ENCODE results near the gene VAV3. TPM values are rescaled to one million over a fixed set of nuclear protein-coding genes. Genes with fewer than 3 reads are reported as not detected.

VAV3 gene
- total RNA-seq, 2 experiments from 2014 or later, result 5.3 to 6.2 TPM

- ChIA-PET POLR2A (no interaction called here), CTCF (no interaction called here)
- Mint-ChIP-seq H3K36me3 (ENCODE audit: low read depth) (peaks cover 17% of the 10 kb centered on the region), H3K4me3 (no peak overlapping the region), H3K27me3 (no peaks in the 10 kb centered on the region), H3K27ac (no peak overlapping the region), H3K4me1 (ENCODE audit: low read depth) (no peaks in the 10 kb centered on the region), H3K9me3 (no peaks in the 10 kb centered on the region)
- ATAC-seq, result no peak
- intact Hi-C loops (cut with micrococcal nuclease), result no loop called here
- DNase-seq, result no peak
- no peak for TF ChIP-seq CTCF (IDR thresholded peaks at IDR 0.05)
Measured at GRCh38 chr1:107760065-107760464, 204.9 kb downstream of the VAV3 start.

DNA sequence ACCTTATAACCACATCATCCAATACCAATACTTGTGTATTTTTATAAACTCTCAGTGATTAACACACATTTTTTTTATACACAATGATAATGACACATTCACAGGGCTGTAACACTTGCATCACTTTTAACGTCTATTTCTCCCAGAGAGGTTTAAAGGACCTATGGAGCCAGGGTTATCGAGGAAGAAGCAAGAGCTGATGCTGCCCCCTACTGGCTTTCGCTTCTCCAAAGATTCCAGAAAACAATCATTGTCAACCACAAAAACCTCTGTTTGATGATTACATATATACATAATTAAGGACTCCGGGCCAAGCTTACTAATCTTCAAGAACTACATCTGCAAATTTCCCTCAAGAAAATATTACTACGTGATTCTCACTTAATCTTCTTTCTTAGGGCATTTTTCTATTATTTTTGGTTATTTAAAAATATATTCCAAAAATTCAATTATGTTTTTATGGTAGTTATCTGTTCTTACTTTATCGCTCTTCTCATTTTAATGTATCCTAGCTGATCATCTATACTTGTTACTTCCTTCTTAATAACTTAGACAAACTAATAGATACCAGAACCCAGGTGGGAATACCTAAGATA is 214.5 kb downstream of the VAV3 start:
- DNase-seq (peak; percentile 74), ATAC-seq (no peak)
- Mint-ChIP-seq H3K4me1 (ENCODE audit: low read depth) (no peaks in the 10 kb centered on the region), H3K9me3 (no peaks in the 10 kb centered on the region), H3K27ac (no peak overlapping the region), H3K4me3 (no peak overlapping the region), H3K27me3 (no peaks in the 10 kb centered on the region), H3K36me3 (ENCODE audit: low read depth) (peaks cover 8% of the 10 kb centered on the region)
- TF ChIP-seq CTCF (IDR thresholded peaks at IDR 0.05), result peak; percentile 72
- ChIA-PET POLR2A (no interaction called here), CTCF (interaction anchor here (0.6 to 2.2 kb wide), 11 partner anchors 8 to 553 kb away, joined by 3 to 12 read pairs (median 4); no protein-coding TSS in a partner anchor)
- intact Hi-C loops (cut with micrococcal nuclease), result loop anchor here (10.0 kb wide), 1 partner anchor 56 kb away; no protein-coding TSS in a partner anchor

DNA sequence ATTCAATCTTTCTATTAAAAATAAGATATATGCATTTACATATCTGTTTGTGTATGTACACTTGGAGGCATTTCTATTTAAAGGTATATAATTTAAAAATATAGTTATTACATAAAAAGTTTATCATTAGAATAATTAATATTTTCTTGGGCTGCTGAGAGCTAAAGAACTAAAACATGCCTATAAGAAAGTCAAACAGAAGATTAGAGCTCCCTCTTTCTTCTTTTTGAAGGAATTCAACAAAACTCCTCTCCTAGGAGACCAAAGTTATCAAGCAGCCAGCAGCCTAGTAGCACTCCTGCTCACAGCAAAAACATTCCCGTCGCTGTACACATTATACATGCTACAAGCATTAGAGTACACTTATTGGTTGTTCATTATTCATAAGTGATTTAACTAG is 216.4 kb downstream of the VAV3 start:
- Mint-ChIP-seq H3K4me3 (no peak overlapping the region), H3K36me3 (ENCODE audit: low read depth) (peaks cover 2% of the 10 kb centered on the region), H3K9me3 (no peaks in the 10 kb centered on the region), H3K4me1 (ENCODE audit: low read depth) (no peaks in the 10 kb centered on the region), H3K27ac (no peak overlapping the region), H3K27me3 (no peaks in the 10 kb centered on the region)
- DNase-seq, result no peak
- ATAC-seq, result no peak
- intact Hi-C loops (cut with micrococcal nuclease), result no loop called here
- ChIA-PET CTCF (interaction anchor here (0.7 to 1.4 kb wide), 5 partner anchors 19 to 318 kb away, joined by 3 to 4 read pairs (median 3); no protein-coding TSS in a partner anchor), POLR2A (no interaction called here)
- no peak for TF ChIP-seq CTCF (IDR thresholded peaks at IDR 0.05)

GRCh38 chr1:107741242-107741641 is 223.7 kb downstream of the VAV3 start:
- no peak overlapping the region for H3K27ac Mint-ChIP-seq
- ChIA-PET CTCF (no interaction called here), POLR2A (no interaction called here)
- H3K4me3 Mint-ChIP-seq, result no peak overlapping the region
- no peak for TF ChIP-seq CTCF (IDR thresholded peaks at IDR 0.05)
- no peaks in the 10 kb centered on the region for H3K9me3 Mint-ChIP-seq
- no peak for DNase-seq
- no peak for ATAC-seq
- peaks cover 2% of the 10 kb centered on the region for H3K36me3 Mint-ChIP-seq (ENCODE audit: low read depth)
- no peaks in the 10 kb centered on the region for H3K4me1 Mint-ChIP-seq (ENCODE audit: low read depth)
- intact Hi-C loops (cut with micrococcal nuclease), result no loop called here
- no peaks in the 10 kb centered on the region for H3K27me3 Mint-ChIP-seq

DNA sequence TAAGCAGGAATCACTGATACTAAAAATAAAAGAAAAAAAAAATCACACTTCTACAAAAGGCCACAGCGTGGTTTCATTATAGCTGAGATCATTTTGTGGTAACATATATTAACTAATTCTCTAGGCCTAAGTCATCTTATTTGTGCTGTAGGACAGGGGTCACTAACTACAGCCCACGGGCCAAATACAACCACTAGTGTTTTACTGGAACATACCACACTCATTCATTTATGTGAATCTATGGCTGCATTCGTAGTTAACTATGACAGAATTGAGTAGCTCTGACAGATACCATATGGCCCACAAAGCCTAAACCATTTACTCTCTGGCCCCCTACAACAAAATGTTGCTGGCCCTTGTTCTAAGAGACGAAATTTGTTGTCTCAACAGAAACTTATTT is 224.4 kb downstream of the VAV3 start:
- no peak for TF ChIP-seq CTCF (IDR thresholded peaks at IDR 0.05)
- H3K9me3 Mint-ChIP-seq, result no peaks in the 10 kb centered on the region
- H3K36me3 Mint-ChIP-seq (ENCODE audit: low read depth), result peaks cover 2% of the 10 kb centered on the region
- no peak for ATAC-seq
- no peaks in the 10 kb centered on the region for H3K4me1 Mint-ChIP-seq (ENCODE audit: low read depth)
- ChIA-PET CTCF (no interaction called here), POLR2A (no interaction called here)
- no peak overlapping the region for H3K27ac Mint-ChIP-seq
- intact Hi-C loops (cut with micrococcal nuclease), result no loop called here
- H3K27me3 Mint-ChIP-seq, result no peaks in the 10 kb centered on the region
- DNase-seq, result no peak
- no peak overlapping the region for H3K4me3 Mint-ChIP-seq
